GM12892 (cell line): ENCODE results near the gene SPACA7. TPM values are rescaled to one million over a fixed set of nuclear protein-coding genes. Genes with fewer than 3 reads are reported as not detected.

ENCODE experiments used
- DNase-seq: peaks from one replicate; pipeline ENCODE4 v3.0.0; 2011; ENCODE audit not compliant: insufficient read length
- FAIRE-seq: peaks from 2 replicates; lab custom pipeline; 2011; peaks lifted over from hg19 to GRCh38; lab: Jason Lieb, UNC
- POLR2A ChIP-seq: IDR thresholded peaks from 2 replicates; pipeline ENCODE4 v1.6.1; 2011; ENCODE audit warnings: low read depth, low read length, control low read depth
- POLR2AphosphoS5 ChIP-seq: IDR thresholded peaks from 2 replicates; pipeline ENCODE4 v1.6.1; 2011; ENCODE audit warnings: low read depth, low read length, control low read depth
- TAF1 ChIP-seq: IDR thresholded peaks from 2 replicates; pipeline ENCODE4 v1.6.1; 2011; ENCODE audit warnings: low read depth, mild to moderate bottlenecking, control low read depth, low read length, borderline replicate concordance
- polyA plus RNA-seq: library from polyadenylated mRNA; unstranded; fragments of >200 nt; gene quantifications from one replicate; pipeline ENCODE4 v1.2.1, GENCODE V29; 2012; ENCODE audit warnings: missing spikeins, inconsistent platforms; ENCODE audit not compliant: missing spikeins

The SPACA7 gene, protein sequence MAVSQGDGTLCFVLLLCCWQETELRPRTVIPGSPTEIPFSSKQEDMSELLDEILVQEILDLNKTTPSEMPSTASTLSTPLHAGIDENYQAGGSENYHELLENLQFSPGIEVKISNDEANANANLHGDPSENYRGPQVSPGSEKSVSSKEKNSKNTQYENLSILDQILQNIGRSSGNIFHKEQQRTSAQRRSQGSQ
- polyA plus RNA-seq: not detected

DNA sequence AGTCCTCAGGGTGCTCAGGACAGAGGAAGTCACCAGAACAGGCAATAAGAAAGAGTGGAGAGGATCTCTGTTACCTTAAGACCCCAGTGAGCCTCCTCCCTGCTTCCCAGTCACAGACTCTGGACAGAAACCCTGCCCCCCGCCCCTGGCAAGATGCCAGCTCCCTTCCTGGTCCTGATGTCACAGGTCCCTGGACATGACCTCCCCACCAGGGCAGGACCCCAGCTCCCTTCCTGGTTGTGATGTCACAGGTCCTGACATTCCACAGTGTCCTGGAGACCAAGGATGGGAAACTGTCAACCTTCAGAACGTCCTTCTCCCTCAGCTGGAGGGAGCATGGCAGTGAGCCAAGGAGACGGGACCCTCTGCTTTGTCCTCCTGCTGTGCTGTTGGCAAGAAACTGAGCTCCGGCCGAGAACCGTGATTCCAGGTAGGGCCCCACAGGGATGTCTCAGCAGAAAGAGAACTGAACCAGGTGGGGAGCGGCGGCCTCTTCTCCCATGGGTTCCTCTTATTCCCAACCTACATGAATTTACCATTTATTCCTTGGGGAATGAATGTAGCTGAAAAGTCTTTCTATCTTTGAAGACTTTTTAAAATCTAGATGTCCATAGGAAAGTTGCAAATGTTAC, at the start of gene SPACA7:
Gene SPACA7, plus strand, starts transcription at position 306 of the 632 bp plus-strand sequence. Its CDS starts 31 bp downstream, at position 337.
- FAIRE-seq (no peak), DNase-seq (no peak)
- TF ChIP-seq POLR2A: no peak
- no peak for TF ChIP-seq POLR2AphosphoS5

- DNase-seq (no peak), FAIRE-seq (no peak)
- no peak for TF ChIP-seq POLR2A
- no peak for TF ChIP-seq TAF1
- TF ChIP-seq POLR2AphosphoS5: no peak
Observed at GRCh38 chr13:112326821-112327370, 49.3 kb upstream of the SPACA7 start.

DNA sequence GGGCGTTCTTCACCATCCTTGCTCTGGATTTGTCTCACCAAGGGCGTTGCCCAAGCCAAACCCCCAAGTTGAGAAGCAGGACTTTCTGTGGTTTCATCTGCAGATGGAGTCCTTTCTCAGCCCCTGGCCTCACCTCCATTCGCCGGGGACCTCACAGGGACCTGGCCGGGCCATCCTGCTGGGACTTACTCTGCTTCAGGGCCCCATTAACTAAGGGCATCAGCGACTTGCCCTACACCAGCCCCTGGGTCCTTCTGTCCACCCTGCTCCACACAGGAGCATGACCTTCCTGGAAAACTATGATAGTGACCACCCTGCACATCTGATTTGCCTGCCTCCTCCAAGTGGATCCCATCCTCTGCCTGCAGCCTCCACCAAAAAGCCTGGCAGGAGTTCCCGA, 47.2 kb upstream of the SPACA7 start:
- DNase-seq (no peak), FAIRE-seq (no peak)
- TF ChIP-seq POLR2AphosphoS5 (no peak), TAF1 (no peak), POLR2A (no peak)

DNA sequence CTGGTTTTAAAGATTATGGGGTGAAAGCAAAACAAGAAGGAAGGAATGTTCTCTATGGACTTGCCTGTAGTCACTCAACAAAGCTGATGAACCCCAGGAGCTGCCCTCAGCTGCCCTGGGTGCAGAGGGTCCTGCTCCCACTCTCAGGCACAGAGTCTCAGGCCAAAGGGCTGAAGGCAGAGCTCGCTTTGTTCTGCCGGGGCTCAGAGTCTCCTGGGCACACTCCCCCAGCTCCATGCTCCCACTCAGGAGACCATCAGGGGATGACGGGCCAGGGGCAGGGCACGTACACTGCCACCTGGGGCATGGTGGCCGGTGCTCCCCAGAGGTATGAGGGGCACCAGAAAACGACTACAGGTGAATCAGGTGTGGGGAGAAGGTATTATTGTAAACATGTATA, 46.8 kb upstream of the SPACA7 start:
- DNase-seq: no peak
- FAIRE-seq: no peak
- TF ChIP-seq TAF1 (no peak), POLR2AphosphoS5 (no peak), POLR2A (no peak)

DNA sequence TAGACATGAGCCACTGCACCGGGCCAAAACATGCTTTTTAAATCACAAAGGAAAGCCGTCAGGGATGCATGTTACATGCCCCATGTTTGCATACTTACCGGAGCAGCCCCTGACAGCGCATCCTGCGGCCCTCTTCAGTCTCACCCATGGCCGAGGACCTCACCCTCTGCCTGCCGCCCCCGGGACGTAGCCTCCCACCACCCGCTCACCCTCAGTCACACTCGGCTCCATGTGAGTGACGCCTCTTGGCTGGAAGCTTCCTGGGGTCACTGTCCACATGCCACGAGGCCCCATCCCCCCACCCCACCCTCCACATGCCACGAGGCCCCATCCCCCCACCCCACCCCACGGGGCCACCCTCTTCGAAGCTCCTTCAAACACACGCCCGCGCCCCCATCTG, 46.1 kb upstream of the SPACA7 start:
- no peak for DNase-seq
- FAIRE-seq: no peak
- TF ChIP-seq POLR2A: no peak
- TF ChIP-seq POLR2AphosphoS5: no peak
- no peak for TF ChIP-seq TAF1

DNA sequence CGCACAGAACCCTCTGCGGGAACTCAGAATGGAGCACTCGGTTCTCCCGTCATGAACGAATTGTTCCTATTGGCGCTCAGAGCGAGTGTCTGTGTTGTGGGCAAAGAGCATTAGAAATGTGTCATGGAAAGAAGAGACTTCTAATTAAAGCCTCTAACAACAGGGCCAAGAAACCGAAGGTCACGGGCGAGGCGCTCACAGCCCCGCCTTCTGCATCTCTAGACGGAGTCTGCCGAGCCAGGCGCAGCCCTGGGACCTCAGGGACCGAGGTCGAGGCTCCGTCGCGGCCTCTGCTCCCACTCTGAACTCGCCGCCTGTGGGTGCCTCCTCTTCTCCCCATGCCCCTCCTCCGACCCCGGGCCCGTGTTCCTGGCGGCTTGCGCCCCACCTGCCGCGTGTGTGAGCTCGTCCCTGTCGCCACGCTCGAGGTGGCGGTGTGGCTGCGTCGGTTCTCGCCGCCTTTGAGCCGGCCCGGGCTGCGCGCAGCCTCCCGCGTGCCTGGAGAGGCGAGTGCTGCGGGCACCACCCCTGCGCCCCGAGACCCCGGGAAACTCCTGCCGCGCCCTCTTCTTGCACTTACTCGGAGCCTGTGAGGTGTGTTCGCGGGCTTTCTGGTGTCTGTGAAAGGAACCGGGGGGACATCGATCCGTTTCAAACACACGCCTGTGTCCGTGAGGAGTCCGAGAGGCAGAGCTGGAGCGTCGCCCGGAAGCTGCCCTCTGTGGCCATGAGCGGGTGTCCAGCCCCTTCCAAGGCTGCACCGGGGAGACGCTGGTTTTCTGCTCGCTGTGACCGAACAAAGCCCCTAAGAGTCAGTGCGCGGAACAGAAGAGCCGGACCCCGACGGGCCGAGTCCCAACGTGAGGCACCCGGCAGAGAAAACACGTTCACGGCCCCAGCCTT, 45.4 kb upstream of the SPACA7 start:
- TF ChIP-seq POLR2A (no peak), TAF1 (no peak), POLR2AphosphoS5 (no peak)
- DNase-seq (no peak), FAIRE-seq (no peak)

GRCh38 chr13:112331675-112332074, 44.5 kb upstream of the SPACA7 start:
- DNase-seq (no peak), FAIRE-seq (no peak)
- TF ChIP-seq TAF1 (no peak), POLR2AphosphoS5 (no peak), POLR2A (no peak)

GRCh38 chr13:112332727-112333126, 43.4 kb upstream of the SPACA7 start:
- FAIRE-seq (no peak), DNase-seq (no peak)
- TF ChIP-seq TAF1: no peak
- TF ChIP-seq POLR2AphosphoS5: no peak
- TF ChIP-seq POLR2A: no peak

DNA sequence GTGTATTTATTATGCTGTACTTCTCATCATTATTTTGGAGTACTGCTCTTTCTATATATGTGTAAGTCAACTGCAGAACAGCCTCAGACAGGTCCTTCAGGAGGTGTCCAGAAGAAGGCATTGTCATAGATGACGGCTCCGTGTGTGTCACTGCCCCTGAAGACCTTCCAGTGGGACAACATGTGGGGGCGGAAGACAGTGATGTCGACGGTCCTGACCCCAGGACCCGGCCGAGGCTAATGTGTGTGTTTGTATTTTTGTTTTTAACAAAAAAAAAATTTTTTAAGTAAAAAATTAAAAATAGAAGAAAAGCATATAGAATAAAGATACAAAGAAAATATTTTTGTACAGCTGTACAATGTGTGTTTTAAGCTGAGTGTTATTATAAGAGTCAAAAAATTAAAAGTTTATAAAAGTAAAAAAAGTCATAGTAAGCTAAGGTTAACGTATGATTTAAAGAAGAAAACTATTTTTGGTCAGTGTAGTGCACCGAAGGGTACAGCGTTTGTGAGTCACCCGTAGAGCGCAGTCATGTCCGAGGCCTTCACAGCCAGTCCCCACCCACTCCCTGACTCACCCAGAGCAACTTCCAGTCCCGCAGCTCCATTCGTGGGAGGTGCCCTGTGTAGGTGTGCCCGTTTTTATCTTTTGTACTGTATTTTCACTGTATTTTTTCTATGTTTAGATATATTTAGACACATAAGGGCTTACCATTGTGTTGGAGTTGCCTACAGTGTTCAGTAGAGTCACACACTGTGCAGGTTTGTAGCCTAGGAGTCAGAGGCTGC, 42.2 kb upstream of the SPACA7 start:
- FAIRE-seq: no peak
- TF ChIP-seq POLR2A (no peak), TAF1 (no peak), POLR2AphosphoS5 (no peak)
- no peak for DNase-seq

DNA sequence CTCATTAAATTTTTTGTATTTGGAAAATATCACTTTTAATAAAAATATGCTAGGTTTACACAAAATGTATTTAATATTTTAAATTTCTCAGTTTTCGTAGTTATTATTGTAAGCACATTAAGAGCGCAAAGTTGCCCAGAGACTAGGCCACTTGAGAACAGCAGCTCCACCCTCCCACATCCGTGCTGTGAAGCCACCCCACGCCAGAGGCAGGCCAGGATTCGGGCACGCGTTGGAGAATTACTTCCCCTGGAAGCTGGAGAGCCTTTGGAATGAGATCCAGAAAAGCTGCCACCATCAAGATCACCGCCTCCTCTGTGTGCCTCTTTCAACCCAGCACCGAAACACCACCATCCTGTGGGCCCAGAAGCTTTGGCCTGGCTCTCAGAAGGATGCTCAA, 41.0 kb upstream of the SPACA7 start:
- no peak for DNase-seq
- TF ChIP-seq TAF1 (no peak), POLR2AphosphoS5 (no peak), POLR2A (no peak)
- no peak for FAIRE-seq
